Skeletal muscle cell (primary cell): ENCODE data around the gene OR1I1.
"Not testable (repeated sequence)": the region's sequence is repeated elsewhere in the genome, so short reads cannot be mapped to it uniquely, and the experiment has no call there.

ENCODE experiments used
- DNase-seq: peaks from one replicate; pipeline ENCODE4 v3.0.0-alpha.2; 2010; ENCODE audit warnings: low read depth
- H3K4me3 ChIP-seq: 2 replicates; pipeline ENCODE4 v1.5.1; 2011; ENCODE audit warnings: low read depth, mild to moderate bottlenecking, control low read depth, low read length, moderate library complexity

OR1I1 gene

GRCh38 chr19:15096223-15096622, 14.2 kb downstream of the OR1I1 start:
- no peak for DNase-seq
- H3K4me3 ChIP-seq, result no peak overlapping the region

GRCh38 chr19:15097980-15098379, 16.0 kb downstream of the OR1I1 start:
- H3K4me3 ChIP-seq, DNase-seq: not testable (repeated sequence)

GRCh38 chr19:15098460-15098859, 16.4 kb downstream of the OR1I1 start:
- H3K4me3 ChIP-seq, result no peak overlapping the region
- no peak for DNase-seq

- H3K4me3 ChIP-seq, result no peak overlapping the region
- no peak for DNase-seq
Measured at GRCh38 chr19:15099017-15099582, 17.1 kb downstream of the OR1I1 start.

- no peak overlapping the region for H3K4me3 ChIP-seq
- no peak for DNase-seq
Measured at GRCh38 chr19:15101479-15102082, 19.6 kb downstream of the OR1I1 start.

GRCh38 chr19:15104003-15104402, 22.0 kb downstream of the OR1I1 start:
- DNase-seq, result no peak
- no peak overlapping the region for H3K4me3 ChIP-seq

GRCh38 chr19:15104411-15104810, 22.4 kb downstream of the OR1I1 start:
- no peak for DNase-seq
- H3K4me3 ChIP-seq, result no peak overlapping the region

GRCh38 chr19:15105044-15105443, 23.0 kb downstream of the OR1I1 start:
- no peak overlapping the region for H3K4me3 ChIP-seq
- DNase-seq, result no peak

- H3K4me3 ChIP-seq, result peak within 1 kb of the TSS; percentile 83
- no peak for DNase-seq
Measured at GRCh38 chr19:15107061-15108010, 25.3 kb downstream of the OR1I1 start, which contains the start of gene SYDE1. TSS of gene SYDE1 (plus strand) at chr19:15107401. CDS start at chr19:15107434, 33 bp downstream.

GRCh38 chr19:15108145-15108844, 26.3 kb downstream of the OR1I1 start:
- peak overlapping the region; percentile 83 for H3K4me3 ChIP-seq

GRCh38 chr19:15108845-15109767, 27.1 kb downstream of the OR1I1 start:
- peak overlapping the region; percentile 83 for H3K4me3 ChIP-seq
- DNase-seq, result no peak

More at GRCh38 chr19:15108145-15108844, 26.3 kb downstream of the OR1I1 start:
- no peak for DNase-seq

- no peak for DNase-seq
- no peak overlapping the region for H3K4me3 ChIP-seq
Measured at GRCh38 chr19:15109768-15110417, 27.9 kb downstream of the OR1I1 start.

- H3K4me3 ChIP-seq, result no peak overlapping the region
- DNase-seq, result no peak
Measured at GRCh38 chr19:15110418-15110815, 28.4 kb downstream of the OR1I1 start.

- H3K4me3 ChIP-seq, result no peak overlapping the region
- no peak for DNase-seq
Measured at GRCh38 chr19:15111758-15112157, 29.7 kb downstream of the OR1I1 start.

GRCh38 chr19:15112385-15112784, 30.4 kb downstream of the OR1I1 start:
- no peak for DNase-seq
- no peak overlapping the region for H3K4me3 ChIP-seq

- DNase-seq, result no peak
- no peak overlapping the region for H3K4me3 ChIP-seq
Measured at GRCh38 chr19:15113245-15114152, 31.5 kb downstream of the OR1I1 start.

GRCh38 chr19:15114153-15114540, 32.1 kb downstream of the OR1I1 start:
- H3K4me3 ChIP-seq, result no peak overlapping the region
- no peak for DNase-seq
